T-cell (primary cell): ENCODE results near the gene AP1B1. TPM values are rescaled to one million over a fixed set of nuclear protein-coding genes. Genes with fewer than 3 reads are reported as not detected.

ENCODE experiments used
- ATAC-seq, 4 experiments: fragments of 200-7000 bp in 3 of 4; fragments of 150-1000 bp in 1 of 4; cut with Tn5 transposase; replicated peaks in 1 of 4; 1 replicate in 3 of 4; 2 replicates in 1 of 4; pipeline ENCODE4 v1.10.0; 2021; ENCODE audit warnings: moderate library complexity in 3 of 4, mild to moderate bottlenecking in 2 of 4, moderate number of reproducible peaks in 1 of 4
- CTCF ChIA-PET, 2 donors: fragments of 300-600 bp; sonication (Branson Sonifier 250); formaldehyde crosslinking; loops; one replicate each; lab custom pipeline; 2022; ENCODE audit warnings: antibody characterized with exemption in 2 of 2; lab: Charles Lee
- POLR2A ChIA-PET, 2 donors: fragments of 300-600 bp; sonication (Branson Sonifier 250); formaldehyde crosslinking; loops; one replicate each; lab custom pipeline; 2022; ENCODE audit warnings: antibody characterized with exemption in 2 of 2; lab: Charles Lee
- DNase-seq, 35 experiments: peaks; one replicate each; pipeline versions ENCODE4 v3.0.0 to v3.0.0-alpha.2; 2013 to 2023
- H3K27ac ChIP-seq: one replicate; pipeline ENCODE4 v1.5.1; 2013; ENCODE audit warnings: low read length
- H3K27me3 ChIP-seq, 2 experiments: replicated peaks in 1 of 2; 1 replicate in 1 of 2; 2 replicates in 1 of 2; pipeline versions ENCODE4 v1.6.1 to v1.7.0; 2013; ENCODE audit warnings: low read length in 1 of 2, mixed read lengths in 1 of 2; ENCODE audit not compliant: control insufficient read depth in 2 of 2, insufficient read depth in 2 of 2; ENCODE audit errors: extremely low read depth in 1 of 2
- H3K36me3 ChIP-seq, 2 donors: 1 replicate in 1 of 2; 2 replicates in 1 of 2; pipeline versions ENCODE4 v1.6.1 to v1.7.0; 2013; ENCODE audit warnings: low read length in 1 of 2; ENCODE audit not compliant: control insufficient read depth in 2 of 2, insufficient read depth in 1 of 2; ENCODE audit errors: extremely low read depth in 1 of 2
- H3K4me1 ChIP-seq, 2 experiments: 1 replicate in 1 of 2; 2 replicates in 1 of 2; pipeline versions ENCODE4 v1.6.1 to v1.7.0; 2013; ENCODE audit warnings: low read length in 2 of 2, mixed read lengths in 1 of 2; ENCODE audit not compliant: insufficient read depth in 2 of 2, control insufficient read depth in 1 of 2; ENCODE audit errors: extremely low read depth in 1 of 2
- H3K4me3 ChIP-seq, 2 donors: 1 replicate in 1 of 2; 2 replicates in 1 of 2; pipeline versions ENCODE4 v1.5.1 to v1.7.0; 2013; ENCODE audit warnings: mild to moderate bottlenecking in 2 of 2, low read length in 1 of 2, moderate library complexity in 1 of 2; ENCODE audit not compliant: control insufficient read depth in 1 of 2; ENCODE audit errors: extremely low read depth in 1 of 2
- H3K9me3 ChIP-seq: 2 replicates; pipeline ENCODE4 v1.7.0; 2013
- H3K27ac Mint-ChIP-seq, 2 donors: one replicate each; pipeline ENCODE4 v1.8.0; 2020 to 2021; ENCODE audit warnings: mild to moderate bottlenecking in 2 of 2, mixed read lengths in 2 of 2
- H3K27me3 Mint-ChIP-seq, 2 donors: one replicate each; pipeline ENCODE4 v1.8.0; 2021 to 2022; ENCODE audit warnings: mixed read lengths in 2 of 2
- H3K36me3 Mint-ChIP-seq: one replicate; pipeline ENCODE4 v1.8.0; 2021; ENCODE audit warnings: mixed read lengths
- H3K4me1 Mint-ChIP-seq, 3 donors: one replicate each; pipeline ENCODE4 v1.8.0; 2020 to 2022; ENCODE audit warnings: mixed read lengths in 3 of 3, mild to moderate bottlenecking in 1 of 3
- H3K4me3 Mint-ChIP-seq, 3 donors: one replicate each; pipeline ENCODE4 v1.8.0; 2020 to 2022; ENCODE audit warnings: mild to moderate bottlenecking in 3 of 3, mixed read lengths in 3 of 3, moderate library complexity in 3 of 3
- H3K9me3 Mint-ChIP-seq, 3 donors: one replicate each; pipeline ENCODE4 v1.8.0; 2020 to 2022; ENCODE audit warnings: mixed read lengths in 3 of 3
- WGBS: methylation state at CpG from one replicate; pipeline ENCODE4 v1.1.5; 2013; ENCODE audit warnings: missing lambda C conversion rate; ENCODE audit not compliant: insufficient coverage; 5-methylcytosine and 5-hydroxymethylcytosine counted together
- total RNA-seq, 35 experiments: library from RNA in 6 of 35; stranded (reverse) in 6 of 35; fragments of 120-200 nt in 1 of 35; gene quantifications; one replicate each; pipeline versions ENCODE4 v1.2.1 to v1.2.4 and lab custom pipeline; 2013 to 2026

The AP1B1 gene
- total RNA-seq, 5 donors from 2014 or later (not counting 1 experiment from before 2014, with no cell fraction given), result 41.1 to 49.5 (median 47.1) TPM

DNA sequence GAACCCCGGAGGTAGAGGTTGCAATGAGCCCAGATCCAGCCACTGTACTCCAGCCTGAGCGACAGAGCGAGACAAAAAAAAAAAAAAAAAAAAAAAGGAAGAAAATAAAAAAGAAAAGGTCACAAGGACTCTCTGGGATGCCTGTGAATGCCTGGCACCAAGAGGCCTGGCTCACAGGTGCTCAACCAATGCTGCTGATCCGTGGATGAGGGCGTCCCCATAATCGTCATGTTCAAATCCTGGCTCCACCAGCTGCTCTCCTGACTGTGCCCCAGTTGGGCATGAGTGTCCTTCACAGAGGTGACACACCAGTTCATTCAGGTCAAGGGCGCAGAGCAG is 82.6 kb downstream of the AP1B1 start:
- WGBS, result 56% methylated on average over 7 of the region's 7 CpGs
- H3K27ac Mint-ChIP-seq, result no peak overlapping the region
- peaks cover 14 to 28% of the 10 kb centered on the region in 2 donors for H3K27me3 Mint-ChIP-seq
- Histone ChIP-seq H3K27ac (no peak overlapping the region), H3K9me3 (no peaks in the 10 kb centered on the region), H3K4me3 (peak overlapping the region; percentile 65 to 82), H3K4me1 (peaks cover 0 to 37% of the 10 kb centered on the region in 2 experiments), H3K27me3 (peaks cover 0 to 44% of the 10 kb centered on the region in 2 experiments), H3K36me3 (peaks cover 0 to 5% of the 10 kb centered on the region in 2 donors)
- peak overlapping the region; percentile 70 to 83 (median 73) for H3K4me3 Mint-ChIP-seq
- CTCF ChIA-PET, result interaction anchor here in 1 of 2 donors (0.7 kb wide), 1 partner anchor 706 kb away, joined by 4 read pairs; no protein-coding TSS in a partner anchor
- H3K36me3 Mint-ChIP-seq, result peaks cover 5% of the 10 kb centered on the region
- H3K9me3 Mint-ChIP-seq, result no peaks in the 10 kb centered on the region
- ATAC-seq (peak in 1 of 4 experiments; percentile 2), DNase-seq (no peak)
- POLR2A ChIA-PET, result interaction anchor here in 1 of 2 donors (0.6 kb wide), 2 partner anchors 10 to 28 kb away, joined by 5 read pairs; no protein-coding TSS in a partner anchor
- peaks cover 4 to 27% (median 8%) of the 10 kb centered on the region in 3 donors for H3K4me1 Mint-ChIP-seq

DNA sequence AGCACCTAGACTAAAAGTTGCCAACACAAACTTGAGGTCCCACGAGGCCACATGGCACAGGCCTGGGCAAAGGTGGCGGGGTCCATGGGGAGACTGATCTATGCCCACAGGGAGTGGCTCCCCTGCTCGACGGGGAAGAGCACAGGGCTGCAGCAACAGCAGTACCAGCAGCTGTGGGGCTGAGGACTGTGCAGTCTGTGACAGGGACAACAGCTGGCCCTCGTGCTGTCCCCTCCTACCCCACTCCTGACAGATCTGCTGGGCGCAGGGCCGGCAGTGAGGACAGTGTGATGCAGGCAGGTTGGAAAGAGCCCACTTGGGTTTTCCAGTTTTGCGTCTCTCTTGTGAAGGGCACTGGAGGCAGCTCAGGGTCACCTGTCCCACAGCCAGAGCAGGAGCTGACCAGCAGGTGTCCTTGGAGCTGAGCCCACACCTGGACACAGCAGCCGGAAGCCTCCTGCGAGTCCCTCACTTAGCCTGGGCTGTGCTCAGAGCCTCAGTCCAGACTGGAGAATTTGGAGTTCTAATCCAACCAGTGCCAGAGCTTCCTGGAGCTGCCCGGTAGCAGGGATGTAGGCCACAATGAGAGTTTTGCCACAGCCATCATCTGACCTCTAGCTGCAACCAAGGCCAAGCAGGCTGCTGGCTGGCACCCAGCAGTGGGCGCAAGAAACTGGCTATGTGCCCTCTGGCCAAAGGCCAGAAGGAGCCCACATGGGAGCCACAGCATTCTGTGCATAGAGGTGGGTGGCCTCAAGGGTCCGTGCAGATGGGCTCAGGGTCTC is 85.5 kb downstream of the AP1B1 start:
- Histone ChIP-seq H3K36me3 (peaks cover 5 to 28% of the 10 kb centered on the region in 2 donors), H3K9me3 (no peaks in the 10 kb centered on the region), H3K4me1 (peaks cover 0 to 19% of the 10 kb centered on the region in 2 experiments), H3K27me3 (peaks cover 0 to 33% of the 10 kb centered on the region in 2 experiments), H3K4me3 (no peak overlapping the region), H3K27ac (no peak overlapping the region)
- H3K27ac Mint-ChIP-seq, result no peak overlapping the region
- no peak for DNase-seq
- no peak overlapping the region for H3K4me3 Mint-ChIP-seq
- H3K27me3 Mint-ChIP-seq, result peaks cover 14 to 19% of the 10 kb centered on the region in 2 donors
- CTCF ChIA-PET, result no interaction called here
- no peaks in the 10 kb centered on the region for H3K9me3 Mint-ChIP-seq
- peaks cover 23% of the 10 kb centered on the region for H3K36me3 Mint-ChIP-seq
- ATAC-seq, result peak in 1 of 4 experiments; percentile 9
- POLR2A ChIA-PET, result interaction anchor here in 1 of 2 donors (0.5 kb wide), 1 partner anchor 26 kb away, joined by 3 read pairs; no protein-coding TSS in a partner anchor
- H3K4me1 Mint-ChIP-seq, result peaks cover 2 to 16% (median 4%) of the 10 kb centered on the region in 3 donors
- 82% methylated on average over 11 of the region's 13 CpGs for WGBS

DNA sequence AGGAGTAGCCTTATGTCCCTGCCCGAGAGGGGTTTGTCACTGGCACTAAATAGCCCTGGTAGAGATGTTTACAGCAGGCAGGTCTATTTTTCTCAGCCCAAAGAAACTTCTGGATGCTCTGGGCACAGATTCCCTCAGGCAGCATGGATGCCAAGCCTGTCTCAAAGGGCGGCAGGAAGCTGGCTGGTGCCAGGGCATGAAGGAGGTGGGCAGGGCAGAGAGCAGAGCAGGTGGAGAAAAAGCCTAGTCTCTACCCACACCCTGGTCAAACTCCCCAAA is 86.0 kb downstream of the AP1B1 start:
- WGBS, result 100% methylated on average over 1 of the region's 2 CpGs
- ATAC-seq (no peak), DNase-seq (no peak)
- Histone ChIP-seq H3K27me3 (peaks cover 0 to 28% of the 10 kb centered on the region in 2 experiments), H3K4me3 (no peak overlapping the region), H3K27ac (no peak overlapping the region), H3K4me1 (peaks cover 0 to 15% of the 10 kb centered on the region in 2 experiments), H3K9me3 (no peaks in the 10 kb centered on the region), H3K36me3 (peaks cover 9 to 33% of the 10 kb centered on the region in 2 donors)
- Mint-ChIP-seq H3K4me3 (no peak overlapping the region), H3K36me3 (peaks cover 29% of the 10 kb centered on the region), H3K4me1 (peaks cover under 1 to 12% (median 2%) of the 10 kb centered on the region in 3 donors), H3K27me3 (peaks cover 14 to 15% of the 10 kb centered on the region in 2 donors), H3K27ac (no peak overlapping the region), H3K9me3 (no peaks in the 10 kb centered on the region)
- ChIA-PET POLR2A (no interaction called here), CTCF (no interaction called here)

DNA sequence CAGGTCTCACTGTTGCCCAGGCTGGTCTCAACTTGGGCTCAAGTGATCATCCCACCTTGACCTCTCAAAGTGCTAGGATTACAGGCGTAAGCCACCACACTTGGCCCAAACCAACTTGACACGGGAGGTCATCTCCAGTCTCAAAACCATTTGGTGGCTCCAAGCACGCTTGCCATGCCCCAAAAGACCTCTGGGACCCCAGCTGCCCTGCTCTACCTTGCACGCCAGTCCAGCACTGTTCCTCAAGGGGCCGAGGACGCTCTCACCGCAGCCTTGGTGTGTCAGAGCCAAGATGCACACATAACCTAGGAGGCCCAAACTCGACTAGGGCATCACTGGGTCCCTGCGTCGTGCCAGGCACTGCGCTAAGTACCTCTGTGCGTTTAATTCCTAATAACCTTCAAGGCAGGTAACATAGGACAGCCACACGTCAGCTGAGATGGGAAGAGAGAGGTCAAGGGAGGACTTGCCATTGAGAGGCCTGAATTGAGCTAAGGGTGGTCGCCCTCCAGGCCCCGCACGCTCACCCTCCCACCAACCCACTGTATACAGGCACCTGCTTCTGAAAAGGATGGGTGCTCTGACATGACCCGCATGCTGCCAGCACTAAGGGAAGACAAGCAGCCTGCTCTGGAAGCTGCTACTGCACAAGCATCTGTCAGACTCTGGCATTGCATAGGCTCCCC is 86.5 kb downstream of the AP1B1 start:
- Mint-ChIP-seq H3K4me3 (no peak overlapping the region), H3K27ac (peak overlapping the region in 1 of 2 donors; percentile 9), H3K9me3 (no peaks in the 10 kb centered on the region), H3K27me3 (peaks cover 14% of the 10 kb centered on the region in 2 donors), H3K4me1 (peaks cover 0 to 11% (median 2%) of the 10 kb centered on the region in 3 donors), H3K36me3 (peaks cover 33% of the 10 kb centered on the region)
- peaks cover 9 to 38% of the 10 kb centered on the region in 2 donors for H3K36me3 ChIP-seq
- no peaks in the 10 kb centered on the region for H3K9me3 ChIP-seq
- ChIA-PET POLR2A (no interaction called here), CTCF (no interaction called here)
- no peak overlapping the region for H3K27ac ChIP-seq
- WGBS, result 98% methylated on average over 9 of the region's 17 CpGs
- H3K4me1 ChIP-seq, result peaks cover 0 to 12% of the 10 kb centered on the region in 2 experiments
- H3K27me3 ChIP-seq, result peaks cover 0 to 26% of the 10 kb centered on the region in 2 experiments
- ATAC-seq (no peak), DNase-seq (no peak)
- H3K4me3 ChIP-seq, result no peak overlapping the region

DNA sequence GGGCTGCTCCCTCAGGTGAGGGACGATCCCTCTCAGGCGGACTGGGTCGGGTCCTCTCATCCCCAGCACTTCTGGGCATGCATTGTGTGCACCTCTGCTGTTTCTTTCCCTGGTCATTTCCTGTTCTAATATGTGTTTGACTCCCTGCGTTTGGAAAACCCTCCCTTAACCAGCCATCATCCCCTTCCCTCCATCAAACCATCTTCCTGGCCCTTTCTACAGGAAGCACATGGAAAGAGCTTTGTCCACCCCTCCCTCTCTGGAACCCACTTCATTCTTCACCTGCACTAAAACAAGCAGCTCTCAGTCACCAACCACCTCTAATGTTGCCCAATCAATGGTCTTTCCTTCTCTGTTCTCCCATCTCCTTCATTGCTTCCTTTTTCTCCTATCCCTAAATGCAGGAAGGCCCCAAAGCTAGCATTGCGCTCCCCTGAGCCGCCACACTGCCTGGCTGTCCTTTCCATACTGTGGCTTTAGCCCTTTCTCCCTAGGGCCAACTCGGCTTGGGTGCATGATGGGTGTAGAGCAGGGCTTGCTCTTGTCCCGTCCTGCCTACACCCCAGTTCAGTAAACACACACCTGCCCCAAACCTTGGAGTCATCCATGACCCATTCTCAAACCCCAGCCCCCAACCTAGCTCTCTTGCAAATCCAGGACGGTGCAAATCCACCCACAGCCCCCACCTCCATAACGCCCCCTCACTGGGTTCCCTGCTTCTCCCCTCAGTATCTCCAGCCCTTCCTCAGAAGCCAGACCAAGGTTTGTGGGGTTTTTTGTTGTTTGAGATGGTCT is 87.4 kb downstream of the AP1B1 start:
- ATAC-seq (peak; percentile 11 to 33 (median 18)), DNase-seq (no peak)
- Mint-ChIP-seq H3K27ac (peak overlapping the region; percentile 9 to 11), H3K4me1 (peaks cover 0 to 6% (median 1%) of the 10 kb centered on the region in 3 donors), H3K9me3 (no peaks in the 10 kb centered on the region), H3K27me3 (peaks cover 9% of the 10 kb centered on the region in 2 donors), H3K36me3 (peaks cover 37% of the 10 kb centered on the region), H3K4me3 (no peak overlapping the region)
- Histone ChIP-seq H3K9me3 (no peaks in the 10 kb centered on the region), H3K27me3 (peaks cover 0 to 20% of the 10 kb centered on the region in 2 experiments), H3K4me3 (no peak overlapping the region), H3K36me3 (peaks cover 14 to 47% of the 10 kb centered on the region in 2 donors), H3K27ac (no peak overlapping the region), H3K4me1 (peaks cover 0 to 4% of the 10 kb centered on the region in 2 experiments)
- POLR2A ChIA-PET, result no interaction called here
- CTCF ChIA-PET, result no interaction called here
- 81% methylated on average over 4 of the region's 10 CpGs for WGBS

DNA sequence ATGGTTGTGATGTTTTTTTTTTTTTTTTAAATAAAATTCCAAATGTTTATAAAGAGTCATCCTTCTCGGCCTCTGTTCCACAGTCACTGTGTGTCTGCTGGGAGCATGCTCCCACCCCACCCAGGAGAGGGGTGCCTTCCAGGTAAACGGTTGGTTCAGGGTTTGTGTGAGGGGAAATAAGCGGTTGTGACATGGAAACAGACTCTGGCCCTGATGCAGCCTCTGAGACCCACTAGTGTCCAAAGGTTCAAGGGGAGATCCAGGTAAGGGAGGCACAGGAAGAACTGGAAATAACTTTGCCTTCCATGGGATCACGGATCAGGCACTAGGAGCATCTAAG is 87.9 kb downstream of the AP1B1 start:
- Histone ChIP-seq H3K9me3 (no peaks in the 10 kb centered on the region), H3K4me3 (no peak overlapping the region), H3K4me1 (no peaks in the 10 kb centered on the region), H3K36me3 (peaks cover 18 to 52% of the 10 kb centered on the region in 2 donors), H3K27ac (no peak overlapping the region), H3K27me3 (peaks cover 0 to 14% of the 10 kb centered on the region in 2 experiments)
- DNase-seq (no peak), ATAC-seq (no peak)
- Mint-ChIP-seq H3K9me3 (no peaks in the 10 kb centered on the region), H3K27me3 (peaks cover 6 to 7% of the 10 kb centered on the region in 2 donors), H3K36me3 (peaks cover 42% of the 10 kb centered on the region), H3K27ac (no peak overlapping the region), H3K4me3 (no peak overlapping the region), H3K4me1 (peaks cover 0 to 4% (median 0%) of the 10 kb centered on the region in 3 donors)
- 70% methylated on average over 3 of the region's 4 CpGs for WGBS
- CTCF ChIA-PET, result no interaction called here
- POLR2A ChIA-PET, result no interaction called here
